Type B pancreatic cell (in vitro differentiated cells): ENCODE measurements around the gene SPOCK2. TPM values are rescaled to one million over a fixed set of nuclear protein-coding genes. Genes with fewer than 3 reads are reported as not detected.
A peak's percentile ranks its signal among the peaks of the same experiment; 100 is the strongest.
"Not testable (repeated sequence)": the region's sequence is repeated elsewhere in the genome, so short reads cannot be mapped to it uniquely, and the experiment has no call there.

ENCODE experiments used
- DNase-seq: peaks from one replicate; pipeline ENCODE4 v3.0.0; 2021; ENCODE audit warnings: mixed read lengths; ENCODE audit not compliant: unreplicated experiment; ENCODE audit errors: extremely low spot score
- H3K27ac Mint-ChIP-seq: 2 replicates; pipeline ENCODE4 v1.8.0; 2021; ENCODE audit warnings: mild to moderate bottlenecking, mixed read lengths
- H3K27me3 Mint-ChIP-seq: 2 replicates; pipeline ENCODE4 v1.8.0; 2021; ENCODE audit warnings: mixed read lengths
- H3K36me3 Mint-ChIP-seq: 2 replicates; pipeline ENCODE4 v1.8.0; 2021; ENCODE audit warnings: mixed read lengths
- H3K4me1 Mint-ChIP-seq: one replicate; pipeline ENCODE4 v1.8.0; 2021; ENCODE audit warnings: mixed read lengths; ENCODE audit not compliant: unreplicated experiment
- H3K4me3 Mint-ChIP-seq: 2 replicates; pipeline ENCODE4 v1.8.0; 2021; ENCODE audit warnings: mild to moderate bottlenecking, mixed read lengths
- H3K9me3 Mint-ChIP-seq: 2 replicates; pipeline ENCODE4 v1.8.0; 2021; ENCODE audit warnings: mixed read lengths
- CTCF ChIP-seq: fragments of 200-600 bp; sonication (generic); conservative IDR thresholded peaks from 2 replicates; pipeline ENCODE4 v1.5.0; 2021; ENCODE audit warnings: antibody characterized with exemption, mild to moderate bottlenecking
- total RNA-seq: library from RNA; stranded (reverse); gene quantifications from 2 replicates; pipeline ENCODE4 v1.2.1, GENCODE V29; 2021; ENCODE audit warnings: low replicate concordance

SPOCK2 gene
- total RNA-seq, 1 donor from 2014 or later: 13.8 TPM

DNA sequence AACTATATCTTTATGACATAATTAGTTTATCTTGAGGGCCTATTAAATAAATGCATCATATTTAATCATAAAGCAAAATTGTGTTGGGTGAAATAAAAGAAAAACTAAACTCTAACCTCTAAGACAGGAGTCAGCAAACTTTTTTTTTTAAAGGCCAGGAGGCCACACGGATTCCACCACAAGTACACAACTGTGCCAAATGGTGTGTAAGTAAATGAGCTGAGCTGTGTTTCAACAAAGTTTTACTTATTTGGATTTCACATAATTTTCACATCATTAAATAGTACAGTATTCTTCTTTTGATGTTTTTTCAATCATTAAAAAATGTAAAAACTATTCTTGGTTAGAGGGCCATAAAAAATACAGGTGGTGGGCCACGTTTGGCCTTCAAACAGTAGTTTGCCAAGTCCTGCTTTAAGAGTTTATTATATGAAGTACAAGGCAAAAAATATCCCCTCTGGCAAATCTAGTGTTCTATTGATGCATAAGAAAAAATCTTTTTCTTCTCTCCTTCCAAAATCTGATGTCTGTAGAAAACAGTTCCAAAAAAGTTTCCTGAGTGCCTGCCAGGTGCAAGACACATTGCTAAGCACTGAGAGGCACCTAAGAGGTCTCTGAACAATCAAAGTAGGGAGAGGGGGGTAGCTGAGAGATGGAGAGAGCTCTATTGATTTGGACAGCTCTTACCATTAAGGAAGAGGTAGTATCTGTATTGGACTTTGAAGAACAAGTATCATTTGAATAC lies 26.5 kb upstream of the SPOCK2 start:
- H3K27me3 Mint-ChIP-seq: no peaks in the 10 kb centered on the region
- H3K4me3 Mint-ChIP-seq: no peak overlapping the region
- peaks cover 11% of the 10 kb centered on the region for H3K9me3 Mint-ChIP-seq
- peaks cover 31% of the 10 kb centered on the region for H3K36me3 Mint-ChIP-seq
- no peak for DNase-seq
- H3K4me1 Mint-ChIP-seq: peaks cover 16% of the 10 kb centered on the region
- H3K27ac Mint-ChIP-seq: no peak overlapping the region
- TF ChIP-seq CTCF: no peak

GRCh38 chr10:72110673-72111401 lies 22.5 kb upstream of the SPOCK2 start:
- Mint-ChIP-seq H3K9me3 (no peaks in the 10 kb centered on the region), H3K27ac (no peak overlapping the region), H3K36me3 (peaks cover 12% of the 10 kb centered on the region), H3K4me1 (peaks cover 32% of the 10 kb centered on the region), H3K4me3 (no peak overlapping the region), H3K27me3 (no peaks in the 10 kb centered on the region)
- DNase-seq: no peak
- TF ChIP-seq CTCF: no peak

DNA sequence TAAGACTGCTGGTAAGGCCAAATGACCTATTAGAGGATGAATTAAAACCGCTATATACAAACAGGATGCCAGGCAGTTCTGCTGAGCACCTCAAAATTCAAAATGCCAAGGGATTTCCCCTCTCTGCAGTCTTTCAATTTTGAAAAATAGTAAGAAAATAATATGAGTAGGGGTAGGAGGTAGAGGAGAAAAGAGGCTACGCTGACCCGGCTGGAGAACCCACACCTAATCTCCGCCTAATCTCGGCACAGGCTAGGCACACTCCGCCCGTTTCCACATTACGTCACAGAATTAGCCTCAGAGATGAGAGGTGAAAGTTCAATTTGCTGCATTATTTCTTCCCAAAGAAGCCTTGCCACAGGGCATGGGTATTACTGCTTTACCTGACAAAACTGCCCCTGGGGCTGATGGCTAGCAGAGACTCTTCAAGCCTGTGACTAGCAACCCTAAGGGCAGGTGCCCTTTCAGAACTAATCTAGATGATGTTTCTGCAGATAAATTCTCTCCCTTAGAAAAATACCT lies 21.3 kb upstream of the SPOCK2 start:
- TF ChIP-seq CTCF: no peak
- Mint-ChIP-seq H3K9me3 (no peaks in the 10 kb centered on the region), H3K27ac (peak overlapping the region; percentile 28), H3K4me1 (peaks cover 25% of the 10 kb centered on the region), H3K4me3 (no peak overlapping the region), H3K36me3 (peaks cover 4% of the 10 kb centered on the region), H3K27me3 (no peaks in the 10 kb centered on the region)
- DNase-seq: no peak

DNA sequence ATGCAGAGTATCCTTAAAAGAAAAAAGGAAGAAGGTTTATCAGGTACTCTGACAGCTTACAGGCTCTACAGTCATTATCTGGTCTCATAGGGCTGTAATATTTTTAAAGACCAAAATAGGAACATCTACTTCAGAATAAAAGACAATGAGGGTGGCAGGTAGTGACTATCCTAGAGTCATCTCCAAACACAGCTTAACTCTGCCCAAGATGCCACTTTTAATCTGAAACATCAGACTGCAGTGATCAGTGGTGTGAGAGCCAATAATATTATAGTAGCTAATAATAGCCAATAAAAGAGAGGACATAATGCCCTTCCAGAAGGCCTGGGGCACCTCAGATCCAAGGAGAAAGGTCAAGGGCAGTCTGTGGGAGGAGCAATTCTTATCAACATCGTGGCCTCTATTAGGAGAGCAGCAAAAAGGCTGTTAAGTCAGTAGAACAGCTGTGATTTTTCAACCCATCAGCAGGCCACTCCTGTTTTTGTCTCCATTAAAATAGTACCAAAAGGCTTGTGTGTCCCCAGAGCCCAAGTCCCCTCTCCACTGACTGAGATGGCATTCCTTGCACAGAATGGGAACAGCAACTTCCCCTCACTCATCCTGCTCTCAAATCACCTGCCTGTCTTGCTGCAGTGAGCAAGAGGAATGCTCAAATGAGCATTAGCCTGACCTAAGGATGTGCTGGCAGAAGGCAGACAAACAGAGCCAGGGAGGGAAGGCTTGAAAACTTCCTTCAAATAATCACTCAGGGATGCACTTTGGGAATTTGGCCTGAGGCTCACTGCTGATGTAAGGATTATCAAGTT lies 20.7 kb upstream of the SPOCK2 start:
- Mint-ChIP-seq H3K27me3 (no peaks in the 10 kb centered on the region), H3K27ac (peak overlapping the region; percentile 13), H3K9me3 (no peaks in the 10 kb centered on the region), H3K4me1 (peaks cover 30% of the 10 kb centered on the region), H3K36me3 (peaks cover 6% of the 10 kb centered on the region), H3K4me3 (no peak overlapping the region)
- no peak for DNase-seq
- TF ChIP-seq CTCF: no peak

- not testable (repeated sequence) for H3K4me3 Mint-ChIP-seq, H3K27me3 Mint-ChIP-seq, H3K9me3 Mint-ChIP-seq, DNase-seq
- H3K36me3 Mint-ChIP-seq: peaks cover 13% of the 10 kb centered on the region
- peak overlapping the region; percentile 92 for H3K27ac Mint-ChIP-seq
- peaks cover 32% of the 10 kb centered on the region for H3K4me1 Mint-ChIP-seq
These were observed 19.6 kb upstream of the SPOCK2 start for GRCh38 chr10:72108004-72108370.
